Neural progenitor cell (in vitro differentiated cells): ENCODE measurements around the gene LRRC8A. TPM values are rescaled to one million over a fixed set of nuclear protein-coding genes. Genes with fewer than 3 reads are reported as not detected.

Experiments
- DNase-seq: peaks from one replicate; pipeline ENCODE4 v3.0.0-alpha.2; 2016; ENCODE audit warnings: low spot score
- H2AFZ ChIP-seq: fragments of 200-600 bp; sonication (generic); replicated peaks from 2 replicates; pipeline ENCODE4 v1.6.1; 2016; ENCODE audit warnings: antibody characterized with exemption
- H3F3A ChIP-seq: fragments of 200-600 bp; sonication (generic); 2 replicates; pipeline ENCODE4 v1.6.1; 2016; ENCODE audit warnings: antibody characterized with exemption, low read depth
- H3K27ac ChIP-seq: fragments of 200-600 bp; sonication (generic); 2 replicates; pipeline ENCODE4 v1.5.1; 2016; ENCODE audit warnings: mild to moderate bottlenecking
- H3K27me3 ChIP-seq: fragments of 200-600 bp; sonication (generic); 2 replicates; pipeline ENCODE4 v1.6.1; 2016; ENCODE audit warnings: mild to moderate bottlenecking, moderate library complexity
- H3K36me3 ChIP-seq: fragments of 200-600 bp; sonication (generic); 2 replicates; pipeline ENCODE4 v1.5.1; 2016
- H3K4me1 ChIP-seq: fragments of 200-600 bp; sonication (generic); 2 replicates; pipeline ENCODE4 v1.6.1; 2016; ENCODE audit warnings: mixed run types
- H3K4me2 ChIP-seq: fragments of 200-600 bp; sonication (generic); 2 replicates; pipeline ENCODE4 v1.6.1; 2016
- H3K4me3 ChIP-seq: fragments of 200-600 bp; sonication (generic); 2 replicates; pipeline ENCODE4 v1.5.1; 2016
- H3K79me2 ChIP-seq: fragments of 200-600 bp; sonication (generic); 2 replicates; pipeline ENCODE4 v1.6.1; 2016; ENCODE audit warnings: low read depth
- H3K9ac ChIP-seq: fragments of 200-600 bp; sonication (generic); 2 replicates; pipeline ENCODE4 v1.6.1; 2016
- H3K9me3 ChIP-seq: fragments of 200-600 bp; sonication (generic); 2 replicates; pipeline ENCODE4 v1.5.1; 2016; ENCODE audit warnings: low read depth
- H4K20me1 ChIP-seq: fragments of 200-600 bp; sonication (generic); 2 replicates; pipeline ENCODE4 v1.6.1; 2016; ENCODE audit warnings: low read depth
- H3K27ac Mint-ChIP-seq: 3 replicates; pipeline ENCODE4 v1.8.0; 2021; ENCODE audit warnings: mixed read lengths
- H3K27me3 Mint-ChIP-seq: 2 replicates; pipeline ENCODE4 v1.8.0; 2022; ENCODE audit warnings: low read depth, mild to moderate bottlenecking, inconsistent platforms, moderate library complexity, mixed read lengths; ENCODE audit not compliant: insufficient read depth
- H3K36me3 Mint-ChIP-seq: 3 replicates; pipeline ENCODE4 v1.8.0; 2021; ENCODE audit warnings: mixed read lengths
- H3K4me1 Mint-ChIP-seq: 3 replicates; pipeline ENCODE4 v1.8.0; 2021; ENCODE audit warnings: mixed read lengths
- H3K4me3 Mint-ChIP-seq: 3 replicates; pipeline ENCODE4 v1.8.0; 2021; ENCODE audit warnings: mild to moderate bottlenecking, moderate library complexity, mixed read lengths
- H3K9me3 Mint-ChIP-seq: 3 replicates; pipeline ENCODE4 v1.8.0; 2020; ENCODE audit warnings: mixed read lengths
- EZH2 ChIP-seq: fragments of 200-600 bp; sonication (generic); IDR thresholded peaks from 2 replicates; pipeline ENCODE4 v1.6.1; 2017; ENCODE audit warnings: antibody characterized with exemption, mild to moderate bottlenecking, moderate library complexity
- EZH2phosphoT487 ChIP-seq: fragments of 200-600 bp; sonication (generic); IDR thresholded peaks from 2 replicates; pipeline ENCODE4 v1.6.1; 2017; ENCODE audit warnings: antibody characterized with exemption
- total RNA-seq: library from RNA; depleted of rRNA; stranded (reverse); fragments of >200 nt; gene quantifications from 2 replicates; pipeline ENCODE4 v1.2.3, GENCODE V29; 2015; ENCODE audit warnings: low replicate concordance
- TF ChIP-seq, protein P1 (sequence below): fragments of 200-600 bp; sonication (generic); IDR thresholded peaks from 2 replicates; pipeline ENCODE4 v1.5.1; 2017; ENCODE audit warnings: antibody characterized with exemption, mild to moderate bottlenecking

Gene LRRC8A
- total RNA-seq, 1 donor from 2014 or later, result 17.1 TPM

DNA sequence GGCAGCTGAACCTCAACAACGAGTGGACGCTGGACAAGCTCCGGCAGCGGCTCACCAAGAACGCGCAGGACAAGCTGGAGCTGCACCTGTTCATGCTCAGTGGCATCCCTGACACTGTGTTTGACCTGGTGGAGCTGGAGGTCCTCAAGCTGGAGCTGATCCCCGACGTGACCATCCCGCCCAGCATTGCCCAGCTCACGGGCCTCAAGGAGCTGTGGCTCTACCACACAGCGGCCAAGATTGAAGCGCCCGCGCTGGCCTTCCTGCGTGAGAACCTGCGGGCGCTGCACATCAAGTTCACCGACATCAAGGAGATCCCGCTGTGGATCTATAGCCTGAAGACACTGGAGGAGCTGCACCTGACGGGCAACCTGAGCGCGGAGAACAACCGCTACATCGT is 26.4 kb downstream of the LRRC8A start:
- Mint-ChIP-seq H3K36me3 (peaks cover 23% of the 10 kb centered on the region), H3K4me1 (peaks cover 16% of the 10 kb centered on the region), H3K4me3 (no peak overlapping the region), H3K27ac (no peak overlapping the region), H3K9me3 (no peaks in the 10 kb centered on the region), H3K27me3 (no peaks in the 10 kb centered on the region)
- Histone ChIP-seq H3K4me1 (peaks cover 16% of the 10 kb centered on the region), H3K79me2 (peaks cover 16% of the 10 kb centered on the region), H3K4me2 (no peak overlapping the region), H2AFZ (no peak overlapping the region), H3K9me3 (no peaks in the 10 kb centered on the region), H3K4me3 (no peak overlapping the region), H3K36me3 (no peaks in the 10 kb centered on the region), H3K27me3 (no peaks in the 10 kb centered on the region), H3K27ac (no peak overlapping the region), H4K20me1 (peaks cover 32% of the 10 kb centered on the region), H3K9ac (no peak overlapping the region), H3F3A (no peaks in the 10 kb centered on the region)
- no peak for DNase-seq
- TF ChIP-seq EZH2phosphoT487, result no peak
- TF ChIP-seq EZH2, result no peak
- TF ChIP-seq, protein P1, sequence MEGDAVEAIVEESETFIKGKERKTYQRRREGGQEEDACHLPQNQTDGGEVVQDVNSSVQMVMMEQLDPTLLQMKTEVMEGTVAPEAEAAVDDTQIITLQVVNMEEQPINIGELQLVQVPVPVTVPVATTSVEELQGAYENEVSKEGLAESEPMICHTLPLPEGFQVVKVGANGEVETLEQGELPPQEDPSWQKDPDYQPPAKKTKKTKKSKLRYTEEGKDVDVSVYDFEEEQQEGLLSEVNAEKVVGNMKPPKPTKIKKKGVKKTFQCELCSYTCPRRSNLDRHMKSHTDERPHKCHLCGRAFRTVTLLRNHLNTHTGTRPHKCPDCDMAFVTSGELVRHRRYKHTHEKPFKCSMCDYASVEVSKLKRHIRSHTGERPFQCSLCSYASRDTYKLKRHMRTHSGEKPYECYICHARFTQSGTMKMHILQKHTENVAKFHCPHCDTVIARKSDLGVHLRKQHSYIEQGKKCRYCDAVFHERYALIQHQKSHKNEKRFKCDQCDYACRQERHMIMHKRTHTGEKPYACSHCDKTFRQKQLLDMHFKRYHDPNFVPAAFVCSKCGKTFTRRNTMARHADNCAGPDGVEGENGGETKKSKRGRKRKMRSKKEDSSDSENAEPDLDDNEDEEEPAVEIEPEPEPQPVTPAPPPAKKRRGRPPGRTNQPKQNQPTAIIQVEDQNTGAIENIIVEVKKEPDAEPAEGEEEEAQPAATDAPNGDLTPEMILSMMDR, result no peak

GRCh38 chr9:128909859-128910258 is 27.9 kb downstream of the LRRC8A start:
- DNase-seq, result no peak
- Mint-ChIP-seq H3K27ac (no peak overlapping the region), H3K36me3 (peaks cover 23% of the 10 kb centered on the region), H3K4me3 (no peak overlapping the region), H3K9me3 (no peaks in the 10 kb centered on the region), H3K27me3 (no peaks in the 10 kb centered on the region), H3K4me1 (peaks cover 16% of the 10 kb centered on the region)
- Histone ChIP-seq H3K27me3 (no peaks in the 10 kb centered on the region), H3K4me3 (no peak overlapping the region), H3K27ac (no peak overlapping the region), H3K4me1 (peaks cover 16% of the 10 kb centered on the region), H3K9me3 (no peaks in the 10 kb centered on the region), H3K36me3 (no peaks in the 10 kb centered on the region), H3K79me2 (peaks cover 11% of the 10 kb centered on the region), H3F3A (no peaks in the 10 kb centered on the region), H4K20me1 (peaks cover 35% of the 10 kb centered on the region), H3K9ac (no peak overlapping the region), H2AFZ (no peak overlapping the region), H3K4me2 (no peak overlapping the region)
- TF ChIP-seq, protein P1, result no peak
- no peak for TF ChIP-seq EZH2phosphoT487
- TF ChIP-seq EZH2, result no peak

DNA sequence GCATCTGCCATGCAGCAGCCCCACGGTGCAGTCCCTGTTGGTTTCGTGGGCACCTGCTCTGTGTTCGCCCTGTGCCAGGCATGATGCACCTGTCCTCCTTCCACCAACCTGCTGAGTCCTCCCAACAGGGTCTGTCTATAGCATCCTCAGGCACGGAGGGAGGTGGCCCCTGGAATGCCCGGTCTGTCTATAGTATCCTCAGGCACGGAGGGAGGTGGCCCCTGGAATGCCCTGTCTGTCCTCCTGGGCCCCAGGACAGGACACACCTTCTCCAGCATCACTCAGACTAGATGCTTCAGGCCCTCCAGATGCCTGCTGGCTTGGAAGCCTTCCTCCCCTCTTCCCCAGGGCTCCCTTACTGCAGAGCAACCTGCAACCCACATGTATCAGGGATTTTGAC is 29.0 kb downstream of the LRRC8A start:
- peaks cover 3% of the 10 kb centered on the region for H3K27me3 Mint-ChIP-seq
- no peak for DNase-seq
- Histone ChIP-seq H3K36me3 (no peaks in the 10 kb centered on the region), H3K4me1 (peaks cover 16% of the 10 kb centered on the region), H3K27ac (no peak overlapping the region), H4K20me1 (peaks cover 35% of the 10 kb centered on the region), H3K9ac (no peak overlapping the region), H3K9me3 (no peaks in the 10 kb centered on the region), H3K4me3 (no peak overlapping the region), H2AFZ (no peak overlapping the region), H3K79me2 (peaks cover 11% of the 10 kb centered on the region), H3K4me2 (no peak overlapping the region), H3K27me3 (no peaks in the 10 kb centered on the region), H3F3A (no peaks in the 10 kb centered on the region)
- no peaks in the 10 kb centered on the region for H3K9me3 Mint-ChIP-seq
- peaks cover 16% of the 10 kb centered on the region for H3K4me1 Mint-ChIP-seq
- no peak overlapping the region for H3K27ac Mint-ChIP-seq
- TF ChIP-seq EZH2, result no peak
- TF ChIP-seq, protein P1, result no peak
- TF ChIP-seq EZH2phosphoT487, result no peak
- peaks cover 26% of the 10 kb centered on the region for H3K36me3 Mint-ChIP-seq
- no peak overlapping the region for H3K4me3 Mint-ChIP-seq
